Neuronal stem cell (in vitro differentiated cells): ENCODE results near the gene CLIP1.
A peak's percentile ranks its signal among the peaks of the same experiment; 100 is the strongest.
"Not testable (repeated sequence)": the region's sequence is repeated elsewhere in the genome, so short reads cannot be mapped to it uniquely, and the experiment has no call there.

Source experiments
- DNase-seq: peaks from one replicate; pipeline ENCODE4 v3.0.0-alpha.2; 2013; ENCODE audit warnings: low spot score
- H2AFZ ChIP-seq: one replicate; pipeline ENCODE4 v1.6.1; 2013; ENCODE audit warnings: mild to moderate bottlenecking, low read length, inconsistent platforms
- H2AK5ac ChIP-seq: 2 replicates; pipeline ENCODE4 v1.6.1; 2013; ENCODE audit warnings: low read depth, mild to moderate bottlenecking, inconsistent platforms, low read length, moderate library complexity, mixed read lengths
- H2BK120ac ChIP-seq: 2 replicates; pipeline ENCODE4 v1.6.1; 2013; ENCODE audit warnings: low read depth, mild to moderate bottlenecking, inconsistent platforms, low read length, moderate library complexity, mixed read lengths
- H2BK12ac ChIP-seq: one replicate; pipeline ENCODE4 v1.6.1; 2013; ENCODE audit warnings: low read length, inconsistent platforms
- H2BK15ac ChIP-seq: 2 replicates; pipeline ENCODE4 v1.6.1; 2013; ENCODE audit warnings: mild to moderate bottlenecking, low read length, inconsistent platforms, mixed read lengths
- H2BK5ac ChIP-seq: one replicate; pipeline ENCODE4 v1.6.1; 2013; ENCODE audit warnings: inconsistent platforms, mild to moderate bottlenecking, low read length, moderate library complexity
- H3K14ac ChIP-seq: one replicate; pipeline ENCODE4 v1.6.1; 2013; ENCODE audit warnings: low read length, inconsistent platforms
- H3K18ac ChIP-seq: 2 replicates; pipeline ENCODE4 v1.6.1; 2013; ENCODE audit warnings: low read length, inconsistent platforms
- H3K23ac ChIP-seq: 2 replicates; pipeline ENCODE4 v1.6.1; 2013; ENCODE audit warnings: low read depth, mild to moderate bottlenecking, mixed read lengths, low read length, inconsistent platforms; ENCODE audit not compliant: poor library complexity
- H3K27ac ChIP-seq: replicated peaks from 3 replicates; pipeline ENCODE4 v1.5.1; 2013; ENCODE audit warnings: low read length, inconsistent platforms
- H3K27me3 ChIP-seq, 3 experiments: 2 replicates each; pipeline ENCODE4 v1.6.1; 2013; ENCODE audit warnings: low read length in 3 of 3, mild to moderate bottlenecking in 2 of 3, inconsistent platforms in 1 of 3, low read depth in 1 of 3, mixed read lengths in 1 of 3, moderate library complexity in 1 of 3; ENCODE audit not compliant: control insufficient read depth in 3 of 3, insufficient read depth in 3 of 3
- H3K36me3 ChIP-seq, 2 donors: replicated peaks in 1 of 2; 2 replicates each; pipeline ENCODE4 v1.6.1; 2013; ENCODE audit warnings: low read length in 2 of 2; ENCODE audit not compliant: control insufficient read depth in 2 of 2, insufficient read depth in 2 of 2
- H3K4ac ChIP-seq: 2 replicates; pipeline ENCODE4 v1.6.1; 2013; ENCODE audit warnings: inconsistent platforms, mild to moderate bottlenecking, low read length, moderate library complexity
- H3K4me1 ChIP-seq, 2 donors: 1 replicate in 1 of 2; 2 replicates in 1 of 2; pipeline ENCODE4 v1.6.1; 2013; ENCODE audit warnings: low read length in 2 of 2, low read depth in 1 of 2; ENCODE audit not compliant: control insufficient read depth in 2 of 2, insufficient read depth in 1 of 2
- H3K4me2 ChIP-seq: one replicate; pipeline ENCODE4 v1.6.1; 2013; ENCODE audit warnings: mild to moderate bottlenecking, low read length, inconsistent platforms; ENCODE audit not compliant: insufficient read depth, poor library complexity, severe bottlenecking
- H3K4me3 ChIP-seq, 2 donors: 2 replicates each; pipeline ENCODE4 v1.5.1; 2013; ENCODE audit warnings: low read length in 2 of 2, mild to moderate bottlenecking in 2 of 2, inconsistent platforms in 1 of 2, moderate library complexity in 1 of 2
- H3K79me1 ChIP-seq: one replicate; pipeline ENCODE4 v1.6.1; 2013; ENCODE audit warnings: low read depth, mild to moderate bottlenecking, inconsistent platforms, low read length, moderate library complexity
- H3K9ac ChIP-seq: one replicate; pipeline ENCODE4 v1.6.1; 2013; ENCODE audit warnings: mild to moderate bottlenecking, low read depth, low read length, inconsistent platforms; ENCODE audit not compliant: poor library complexity
- H3K9me3 ChIP-seq, 2 donors: replicated peaks in 1 of 2; 2 replicates each; pipeline versions ENCODE3 to v1.6.1; 2013; ENCODE audit warnings: low read length in 2 of 2, mild to moderate bottlenecking in 2 of 2, inconsistent platforms in 1 of 2, low read depth in 1 of 2, mixed read lengths in 1 of 2, moderate library complexity in 1 of 2; ENCODE audit not compliant: control insufficient read depth in 2 of 2, insufficient read depth in 1 of 2
- H4K8ac ChIP-seq: one replicate; pipeline ENCODE4 v1.6.1; 2013; ENCODE audit warnings: low read depth, mild to moderate bottlenecking, inconsistent platforms, low read length, moderate library complexity
- H4K91ac ChIP-seq: one replicate; pipeline ENCODE4 v1.6.1; 2013; ENCODE audit warnings: low read length, low read depth, mild to moderate bottlenecking, inconsistent platforms; ENCODE audit not compliant: poor library complexity
- WGBS, 2 donors: extraction: QIAGEN DNeasy Blood & Tissue Kit; methylation state at CpG; one replicate each; pipeline ENCODE4 v1.1.7; 2013; ENCODE audit warnings: missing lambda C conversion rate in 2 of 2, mixed read lengths in 1 of 2; ENCODE audit not compliant: insufficient read length in 2 of 2, insufficient replicate concordance in 1 of 2; ENCODE audit errors: extremely low coverage in 2 of 2; 5-methylcytosine and 5-hydroxymethylcytosine counted together

Gene CLIP1

GRCh38 chr12:122366685-122367475, 55.6 kb downstream of the CLIP1 start:
- peak overlapping the region; percentile 73 for H3K27ac ChIP-seq
- H3K4me2 ChIP-seq = no peak overlapping the region
- no CpG with 5 or more reads among the region's 3 CpGs for WGBS, 2 donors

GRCh38 chr12:122365226-122365625, 57.2 kb downstream of the CLIP1 start:
- no CpG with 5 or more reads among the region's 5 CpGs for WGBS, 2 donors
- not testable (repeated sequence) for H3K27ac ChIP-seq, H2BK15ac ChIP-seq, H3K23ac ChIP-seq, H3K79me1 ChIP-seq, H4K91ac ChIP-seq, DNase-seq, H2BK12ac ChIP-seq, H3K4ac ChIP-seq, H2AFZ ChIP-seq, H3K9ac ChIP-seq, H3K9me3 ChIP-seq, H3K4me3 ChIP-seq, H3K18ac ChIP-seq, H3K4me2 ChIP-seq, H3K27me3 ChIP-seq, H2AK5ac ChIP-seq, H3K4me1 ChIP-seq, H3K14ac ChIP-seq, H2BK120ac ChIP-seq, H4K8ac ChIP-seq, H2BK5ac ChIP-seq
- peaks cover 9 to 56% of the 10 kb centered on the region in 2 donors for H3K36me3 ChIP-seq

More at GRCh38 chr12:122366685-122367475, 55.6 kb downstream of the CLIP1 start:
- no peak overlapping the region for H4K91ac ChIP-seq
- no peak overlapping the region for H2AFZ ChIP-seq
- no peak overlapping the region for H2BK15ac ChIP-seq
- no peak overlapping the region for H2BK5ac ChIP-seq
- H3K4ac ChIP-seq = no peak overlapping the region
- no peaks in the 10 kb centered on the region for H3K79me1 ChIP-seq
- no peak overlapping the region for H3K23ac ChIP-seq
- H3K4me3 ChIP-seq = no peak overlapping the region
- no peak overlapping the region for H2BK12ac ChIP-seq
- H3K36me3 ChIP-seq = peaks cover 10 to 58% of the 10 kb centered on the region in 2 donors
- H3K9ac ChIP-seq = no peak overlapping the region
- H3K4me1 ChIP-seq = peaks cover 4 to 8% of the 10 kb centered on the region in 2 donors
- H2AK5ac ChIP-seq = no peak overlapping the region
- peak; percentile 14 for DNase-seq
- H3K27me3 ChIP-seq = no peaks in the 10 kb centered on the region
- H2BK120ac ChIP-seq = no peak overlapping the region
- no peak overlapping the region for H3K14ac ChIP-seq
- peak overlapping the region; percentile 17 for H4K8ac ChIP-seq
- H3K9me3 ChIP-seq = peaks cover 0 to 2% of the 10 kb centered on the region in 2 donors
- no peak overlapping the region for H3K18ac ChIP-seq

GRCh38 chr12:122363782-122364181, 58.7 kb downstream of the CLIP1 start:
- H2BK15ac ChIP-seq = no peak overlapping the region
- H3K36me3 ChIP-seq = peaks cover 12 to 62% of the 10 kb centered on the region in 2 donors
- no peak overlapping the region for H4K8ac ChIP-seq
- no peak overlapping the region for H3K4me2 ChIP-seq
- no peak overlapping the region for H2AFZ ChIP-seq
- no peak overlapping the region for H3K27ac ChIP-seq
- H2BK12ac ChIP-seq = no peak overlapping the region
- H3K23ac ChIP-seq = no peak overlapping the region
- peak overlapping the region; percentile 30 for H3K9ac ChIP-seq
- H3K27me3 ChIP-seq = no peaks in the 10 kb centered on the region
- no peak overlapping the region for H3K14ac ChIP-seq
- DNase-seq = no peak
- no peaks in the 10 kb centered on the region for H3K79me1 ChIP-seq
- no peak overlapping the region for H2BK120ac ChIP-seq
- H3K4me3 ChIP-seq = no peak overlapping the region
- no peak overlapping the region for H2BK5ac ChIP-seq
- H3K4ac ChIP-seq = no peak overlapping the region
- no peak overlapping the region for H2AK5ac ChIP-seq
- no peak overlapping the region for H3K18ac ChIP-seq
- WGBS, 2 donors = no CpG with 5 or more reads among the region's 9 CpGs
- H4K91ac ChIP-seq = no peak overlapping the region
- peaks cover 0 to 2% of the 10 kb centered on the region in 2 donors for H3K9me3 ChIP-seq
- peaks cover 4 to 8% of the 10 kb centered on the region in 2 donors for H3K4me1 ChIP-seq

GRCh38 chr12:122362755-122363154, 59.7 kb downstream of the CLIP1 start:
- Histone ChIP-seq H4K91ac (no peak overlapping the region), H4K8ac (no peak overlapping the region), H3K14ac (no peak overlapping the region), H3K9me3 (peaks cover 0 to 2% of the 10 kb centered on the region in 2 donors), H2BK12ac (no peak overlapping the region), H2BK5ac (no peak overlapping the region), H3K36me3 (peaks cover 12 to 61% of the 10 kb centered on the region in 2 donors), H3K4ac (no peak overlapping the region), H3K27ac (no peak overlapping the region), H3K23ac (no peak overlapping the region), H3K9ac (no peak overlapping the region), H2AK5ac (no peak overlapping the region), H2AFZ (no peak overlapping the region), H2BK15ac (no peak overlapping the region), H3K4me3 (no peak overlapping the region), H3K79me1 (no peaks in the 10 kb centered on the region), H3K4me2 (no peak overlapping the region), H3K4me1 (peaks cover 4 to 8% of the 10 kb centered on the region in 2 donors), H3K18ac (no peak overlapping the region), H2BK120ac (no peak overlapping the region), H3K27me3 (no peaks in the 10 kb centered on the region)
- WGBS, 2 donors = no CpG with 5 or more reads among the region's 1 CpG
- DNase-seq = no peak
